GM13976 (cell line): ENCODE data around the gene DCDC2.
"Not testable (repeated sequence)": the region's sequence is repeated elsewhere in the genome, so short reads cannot be mapped to it uniquely, and the experiment has no call there.

ENCODE experiments used
- DNase-seq: peaks from one replicate; pipeline ENCODE4 v3.0.0; 2012; ENCODE audit warnings: low spot score
- CTCF ChIP-seq: IDR thresholded peaks from 2 replicates; pipeline ENCODE4 v1.5.1; 2012; ENCODE audit warnings: borderline replicate concordance, mild to moderate bottlenecking; ENCODE audit not compliant: insufficient read depth; ENCODE audit errors: extremely low read depth, missing control alignments, control extremely low read depth
- in situ Hi-C: fragments of 300-500 bp; cut with MboI; formaldehyde crosslinking; loops from one replicate; pipeline ENCODE4 v1.12.0; 2022; ENCODE audit warnings: low sequenced_read_pairs, mixed read lengths, inconsistent platforms; ENCODE audit not compliant: unreplicated experiment

Gene DCDC2

GRCh38 chr6:24307881-24308280, 50.0 kb downstream of the DCDC2 start:
- no peak for DNase-seq
- in situ Hi-C loops = no loop called here
- TF ChIP-seq CTCF = no peak

GRCh38 chr6:24306936-24307335, 50.9 kb downstream of the DCDC2 start:
- in situ Hi-C loops = no loop called here
- no peak for TF ChIP-seq CTCF
- no peak for DNase-seq

DNA sequence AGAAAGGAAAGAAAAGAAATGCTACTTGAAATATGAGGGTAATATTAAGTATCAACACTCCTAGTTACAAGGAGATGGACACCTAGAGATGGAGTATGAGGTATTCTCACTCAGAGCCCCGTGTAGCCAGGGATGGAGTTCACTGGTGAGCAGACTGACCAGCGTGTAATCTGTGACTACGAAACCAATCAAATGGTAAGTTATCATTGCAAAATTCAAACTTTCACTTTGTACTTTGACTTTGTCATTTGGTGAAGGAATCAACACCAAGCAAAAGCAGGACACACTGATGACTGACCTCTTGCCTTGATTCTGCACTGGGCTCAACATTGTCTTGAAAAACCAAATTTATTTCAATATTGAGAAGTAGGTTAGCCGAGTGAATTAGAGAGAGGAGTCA, 51.8 kb downstream of the DCDC2 start:
- no peak for TF ChIP-seq CTCF
- DNase-seq = no peak
- in situ Hi-C loops = no loop called here

DNA sequence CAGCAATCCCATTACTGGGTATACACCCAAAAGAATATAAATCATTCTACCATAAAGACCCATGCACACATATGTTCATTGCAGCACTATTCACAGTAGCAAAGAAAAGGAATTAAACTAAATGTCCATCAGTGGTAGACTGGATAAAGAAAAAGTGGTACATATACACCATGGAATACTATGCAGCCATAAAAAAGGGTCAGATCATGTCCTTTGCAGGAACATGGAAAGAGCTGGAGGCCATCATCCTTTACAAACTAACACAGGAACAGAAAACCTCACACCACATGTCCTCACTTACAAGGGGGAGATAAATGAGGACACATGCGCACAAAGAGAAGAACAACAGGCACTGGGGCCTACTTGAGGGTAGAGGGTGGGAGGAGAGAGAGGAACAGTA, 60.9 kb downstream of the DCDC2 start:
- DNase-seq = no peak
- no peak for TF ChIP-seq CTCF
- in situ Hi-C loops = loop anchor here (25.0 kb wide), 1 partner anchor 215 kb away; no protein-coding TSS in a partner anchor

- in situ Hi-C loops = loop anchor here (25.0 kb wide), 1 partner anchor 218 kb away; no protein-coding TSS in a partner anchor
- DNase-seq = not testable (repeated sequence)
Observed at GRCh38 chr6:24293852-24294251, 64.0 kb downstream of the DCDC2 start.

- no peak for TF ChIP-seq CTCF
- in situ Hi-C loops = loop anchor here (25.0 kb wide), 1 partner anchor 225 kb away; no protein-coding TSS in a partner anchor
- DNase-seq = no peak
Observed at GRCh38 chr6:24287239-24287638, 70.6 kb downstream of the DCDC2 start.

DNA sequence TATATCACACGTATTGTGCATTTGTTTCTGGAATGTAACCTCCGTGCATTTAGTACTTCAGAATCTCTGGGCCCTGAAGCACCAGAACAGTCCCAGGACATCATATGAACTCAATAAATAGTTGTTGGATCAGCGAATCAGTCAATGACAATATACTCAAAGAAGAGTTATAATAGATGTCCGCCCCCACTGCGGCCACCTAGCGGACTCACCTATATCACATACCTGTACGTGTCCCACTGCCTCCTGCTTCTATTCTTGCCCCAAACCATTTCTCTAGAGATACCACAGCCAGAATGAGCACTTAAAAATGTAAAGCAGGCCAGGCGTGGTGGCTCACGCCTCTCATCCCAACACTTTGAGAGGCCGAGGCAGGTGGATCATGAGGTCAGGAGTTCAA, 73.9 kb downstream of the DCDC2 start:
- no peak for DNase-seq
- in situ Hi-C loops = loop anchor here (25.0 kb wide), 1 partner anchor 228 kb away; no protein-coding TSS in a partner anchor
- TF ChIP-seq CTCF = no peak
